Epithelial cell of proximal tubule (primary cell): Measurements from ENCODE around the gene SRSF3. TPM values are rescaled to one million over a fixed set of nuclear protein-coding genes. Genes with fewer than 3 reads are reported as not detected.

ENCODE experiments used
- DNase-seq: peaks from one replicate; pipeline ENCODE4 v3.0.0-alpha.2; 2011; ENCODE audit warnings: low read depth
- H3K4me3 ChIP-seq: 2 replicates; pipeline ENCODE4 v1.5.1; 2011; ENCODE audit warnings: low read depth, mild to moderate bottlenecking, low read length
- CTCF ChIP-seq: conservative IDR thresholded peaks from 2 replicates; pipeline ENCODE4 v1.5.1; 2012; ENCODE audit warnings: low read depth, mild to moderate bottlenecking, low read length
- total RNA-seq: library from RNA; depleted of rRNA; stranded (reverse); fragments of >200 nt; gene quantifications from 2 replicates; pipeline ENCODE4 v1.2.3, GENCODE V29; 2015

SRSF3 gene
- total RNA-seq, 1 donor from 2014 or later, result 453 TPM

GRCh38 chr6:36616893-36617521 lies 22.8 kb downstream of the SRSF3 start:
- no peak for DNase-seq
- H3K4me3 ChIP-seq, result no peak overlapping the region
- TF ChIP-seq CTCF, result no peak

GRCh38 chr6:36618366-36619355 lies 24.5 kb downstream of the SRSF3 start:
- DNase-seq, result no peak
- TF ChIP-seq CTCF, result no peak
- H3K4me3 ChIP-seq, result no peak overlapping the region

GRCh38 chr6:36621371-36621855 lies 27.3 kb downstream of the SRSF3 start:
- no peak for DNase-seq
- TF ChIP-seq CTCF, result no peak
- no peak overlapping the region for H3K4me3 ChIP-seq

- H3K4me3 ChIP-seq, result no peak overlapping the region
- TF ChIP-seq CTCF, result no peak
- no peak for DNase-seq
Measured at GRCh38 chr6:36622901-36623546, 28.9 kb downstream of the SRSF3 start.

- no peak for DNase-seq
- TF ChIP-seq CTCF, result peak; percentile 95
- H3K4me3 ChIP-seq, result no peak overlapping the region
Measured at GRCh38 chr6:36623547-36624459, 29.6 kb downstream of the SRSF3 start.
